Measurements from ENCODE around the gene PPP1CC. TPM values are rescaled to one million over a fixed set of nuclear protein-coding genes. Genes with fewer than 3 reads are reported as not detected.
A peak's percentile ranks its signal among the peaks of the same experiment; 100 is the strongest.
"Not testable (repeated sequence)": the region's sequence is repeated elsewhere in the genome, so short reads cannot be mapped to it uniquely, and the experiment has no call there.

The PPP1CC gene
- total RNA-seq, 1 donor: 107 TPM

- DNase-seq (ENCODE audit: insufficient read length, low spot score, missing footprints): no peak
- Histone ChIP-seq H3K79me2 (ENCODE audit: insufficient read depth, low read length) (peaks cover 82% of the 10 kb centered on the region), H4K20me1 (ENCODE audit: insufficient read depth, low read length) (peaks cover 62% of the 10 kb centered on the region), H3K27me3 (ENCODE audit: insufficient read depth, low read length) (no peaks in the 10 kb centered on the region), H3K27ac (ENCODE audit: low read depth, low read length) (no peak overlapping the region), H3K4me3 (ENCODE audit: insufficient read depth, low read length) (peak overlapping the region; percentile 1), H3K4me1 (ENCODE audit: insufficient read depth, low read length) (peaks cover 58% of the 10 kb centered on the region), H3K4me2 (ENCODE audit: insufficient read depth, low read length) (peak overlapping the region; percentile 96), H2AFZ (ENCODE audit: low read length) (no peak overlapping the region), H3K36me3 (ENCODE audit: insufficient read depth, low read length) (no peaks in the 10 kb centered on the region), H3K9me3 (ENCODE audit: low read depth, low read length) (no peaks in the 10 kb centered on the region)
- TF ChIP-seq CTCF (IDR thresholded peaks at IDR 0.05; ENCODE audit: extremely low read depth, low read depth, low read length): no peak
These were observed 3.2 kb downstream of the PPP1CC start for GRCh38 chr12:110739488-110739887.

DNA sequence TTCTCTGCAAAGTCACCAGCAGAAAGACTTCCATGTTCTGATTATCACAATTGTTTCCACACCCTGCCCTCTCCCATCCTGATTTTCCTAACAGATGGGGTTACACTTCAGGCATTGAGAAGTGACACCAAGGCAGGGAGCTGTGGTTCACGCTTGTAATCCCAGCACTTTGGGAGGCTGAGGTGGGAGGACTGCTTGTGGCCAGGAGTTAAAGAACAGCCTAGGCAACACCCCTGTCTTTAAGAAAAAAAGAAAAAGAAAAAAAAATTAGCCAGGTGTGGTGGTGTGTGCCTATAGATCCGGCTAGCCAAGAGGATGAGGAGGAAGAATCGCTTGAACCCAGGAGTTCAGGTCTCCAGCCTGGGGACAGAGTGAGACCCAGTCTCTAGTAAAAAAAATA, 5.2 kb downstream of the PPP1CC start:
- no peak for DNase-seq (ENCODE audit: insufficient read length, low spot score, missing footprints)
- peak overlapping the region; percentile 21 for H3K27ac ChIP-seq (ENCODE audit: low read depth, low read length)

GRCh38 chr12:110737016-110737415, 5.7 kb downstream of the PPP1CC start:
- H3K36me3 ChIP-seq (ENCODE audit: insufficient read depth, low read length); DNase-seq (ENCODE audit: insufficient read length, low spot score, missing footprints); H3K9me3 ChIP-seq (ENCODE audit: low read depth, low read length); H2AFZ ChIP-seq (ENCODE audit: low read length); H3K4me3 ChIP-seq (ENCODE audit: insufficient read depth, low read length); H3K27me3 ChIP-seq (ENCODE audit: insufficient read depth, low read length): not testable (repeated sequence)
- Histone ChIP-seq H3K27ac (ENCODE audit: low read depth, low read length) (peak overlapping the region; percentile 21), H4K20me1 (ENCODE audit: insufficient read depth, low read length) (peaks cover 84% of the 10 kb centered on the region), H3K4me2 (ENCODE audit: insufficient read depth, low read length) (peak overlapping the region; percentile 15), H3K79me2 (ENCODE audit: insufficient read depth, low read length) (peaks cover 100% of the 10 kb centered on the region), H3K4me1 (ENCODE audit: insufficient read depth, low read length) (peaks cover 57% of the 10 kb centered on the region)

More for the DNA sequence above, 5.2 kb downstream of the PPP1CC start:
- no peaks in the 10 kb centered on the region for H3K9me3 ChIP-seq (ENCODE audit: low read depth, low read length)
- H3K36me3 ChIP-seq (ENCODE audit: insufficient read depth, low read length): no peaks in the 10 kb centered on the region
- peaks cover 100% of the 10 kb centered on the region for H3K79me2 ChIP-seq (ENCODE audit: insufficient read depth, low read length)
- H3K4me3 ChIP-seq (ENCODE audit: insufficient read depth, low read length): no peak overlapping the region
- no peaks in the 10 kb centered on the region for H3K27me3 ChIP-seq (ENCODE audit: insufficient read depth, low read length)
- H3K4me1 ChIP-seq (ENCODE audit: insufficient read depth, low read length): peaks cover 57% of the 10 kb centered on the region
- H4K20me1 ChIP-seq (ENCODE audit: insufficient read depth, low read length): peaks cover 81% of the 10 kb centered on the region
- no peak overlapping the region for H2AFZ ChIP-seq (ENCODE audit: low read length)
- H3K4me2 ChIP-seq (ENCODE audit: insufficient read depth, low read length): peak overlapping the region; percentile 4
- no peak for TF ChIP-seq CTCF (IDR thresholded peaks at IDR 0.05; ENCODE audit: extremely low read depth, low read depth, low read length)

DNA sequence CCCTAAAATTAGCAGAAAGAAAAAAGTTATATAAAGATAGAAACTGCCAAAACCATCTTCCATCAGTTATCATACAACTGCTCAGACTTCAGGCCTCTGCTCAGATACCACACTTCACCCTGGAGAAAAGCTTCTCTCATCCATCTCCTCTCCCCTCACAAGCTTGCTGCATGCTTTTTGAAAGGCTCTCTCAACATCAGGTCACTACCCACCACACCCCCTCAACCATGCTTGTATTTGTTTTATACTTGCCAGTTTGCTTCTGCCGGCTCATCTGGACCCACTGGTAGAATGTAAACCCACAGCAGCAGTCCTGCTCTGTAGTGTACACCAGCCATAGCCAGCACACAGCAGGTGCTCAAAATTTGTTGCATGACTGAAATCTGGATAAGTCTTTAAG, 8.8 kb downstream of the PPP1CC start:
- no peaks in the 10 kb centered on the region for H3K9me3 ChIP-seq (ENCODE audit: low read depth, low read length)
- peak overlapping the region; percentile 47 for H3K4me2 ChIP-seq (ENCODE audit: insufficient read depth, low read length)
- TF ChIP-seq CTCF (IDR thresholded peaks at IDR 0.05; ENCODE audit: extremely low read depth, low read depth, low read length): no peak
- H3K4me3 ChIP-seq (ENCODE audit: insufficient read depth, low read length): no peak overlapping the region
- DNase-seq (ENCODE audit: insufficient read length, low spot score, missing footprints): no peak
- no peak overlapping the region for H3K27ac ChIP-seq (ENCODE audit: low read depth, low read length)
- H2AFZ ChIP-seq (ENCODE audit: low read length): no peak overlapping the region
- peaks cover 30% of the 10 kb centered on the region for H3K36me3 ChIP-seq (ENCODE audit: insufficient read depth, low read length)
- no peaks in the 10 kb centered on the region for H3K27me3 ChIP-seq (ENCODE audit: insufficient read depth, low read length)
- peaks cover 33% of the 10 kb centered on the region for H3K4me1 ChIP-seq (ENCODE audit: insufficient read depth, low read length)
- peaks cover 100% of the 10 kb centered on the region for H3K79me2 ChIP-seq (ENCODE audit: insufficient read depth, low read length)
- H4K20me1 ChIP-seq (ENCODE audit: insufficient read depth, low read length): peaks cover 66% of the 10 kb centered on the region
